HepG2 (cell line): ENCODE data around the gene NFS1. TPM values are rescaled to one million over a fixed set of nuclear protein-coding genes. Genes with fewer than 3 reads are reported as not detected.
A peak's percentile ranks its signal among the peaks of the same experiment; 100 is the strongest.

Experiments
- FOXO4 ChIP-seq: sonication (generic); formaldehyde crosslinking; conservative IDR thresholded peaks from 2 replicates; pipeline ENCODE4 v1.8.1; 2023; ENCODE audit warnings: missing genetic modification reagents
- HMGXB4 ChIP-seq, 2 experiments: sonication (generic) in 1 of 2; formaldehyde crosslinking in 1 of 2; IDR thresholded peaks; 2 replicates each; pipeline versions ENCODE4 v1.4.0 to v1.6.1; 2018 to 2020; ENCODE audit warnings: missing genetic modification reagents in 2 of 2, borderline replicate concordance in 1 of 2, low read depth in 1 of 2, mild to moderate bottlenecking in 1 of 2, missing biosample characterization in 1 of 2
- HOXA5 ChIP-seq: sonication (generic); formaldehyde crosslinking; IDR thresholded peaks from 2 replicates; pipeline ENCODE4 v1.4.0; 2020; ENCODE audit warnings: missing genetic modification reagents
- KAT8 ChIP-seq: IDR thresholded peaks from 2 replicates; pipeline ENCODE4 v1.6.1; 2016; ENCODE audit warnings: missing genetic modification reagents, missing compliant biosample characterization
- KLF11 ChIP-seq: IDR thresholded peaks from 2 replicates; pipeline ENCODE4 v1.6.1; 2016; ENCODE audit warnings: missing compliant biosample characterization
- LCORL ChIP-seq, 2 experiments: fragments of 450-650 bp in 1 of 2; sonication (generic) in 1 of 2; formaldehyde crosslinking in 1 of 2; IDR thresholded peaks; 2 replicates each; pipeline versions ENCODE4 v1.5.0 to v1.6.1; 2017 to 2020; ENCODE audit warnings: antibody characterized with exemption in 1 of 2, missing genetic modification reagents in 1 of 2
- MED8 ChIP-seq: sonication (generic); formaldehyde crosslinking; IDR thresholded peaks from 2 replicates; pipeline ENCODE4 v1.8.1; 2023; ENCODE audit warnings: mild to moderate bottlenecking, missing genetic modification reagents; ENCODE audit not compliant: insufficient replicate concordance
- NCOA5 ChIP-seq: sonication (generic); formaldehyde crosslinking; IDR thresholded peaks from 2 replicates; pipeline ENCODE4 v1.4.0; 2020; ENCODE audit warnings: missing genetic modification reagents
- NFKB2 ChIP-seq: sonication (generic); formaldehyde crosslinking; IDR thresholded peaks from 2 replicates; pipeline ENCODE4 v1.4.0; 2020; ENCODE audit warnings: missing genetic modification reagents, borderline replicate concordance
- RBM39 ChIP-seq: fragments of 200-400 bp; formaldehyde crosslinking; IDR thresholded peaks from one replicate; pipeline ENCODE4 v1.6.1; 2018; ENCODE audit warnings: antibody characterized with exemption, mild to moderate bottlenecking, low read depth, low read length; ENCODE audit not compliant: poor library complexity, severe bottlenecking
- SMAD1 ChIP-seq: sonication (generic); formaldehyde crosslinking; IDR thresholded peaks from 2 replicates; pipeline ENCODE4 v1.4.0; 2020; ENCODE audit warnings: missing genetic modification reagents, low read depth, mild to moderate bottlenecking, borderline replicate concordance
- SNRNP70 ChIP-seq: fragments of 200-400 bp; formaldehyde crosslinking; IDR thresholded peaks from 2 replicates; pipeline ENCODE4 v1.6.1; 2017; ENCODE audit warnings: mild to moderate bottlenecking, low read depth, low read length, moderate library complexity
- SRF ChIP-seq: IDR thresholded peaks from 2 replicates; pipeline ENCODE4 v1.6.1; 2011; ENCODE audit warnings: mild to moderate bottlenecking, low read depth, low read length, moderate library complexity
- TCF7 ChIP-seq: sonication (generic); IDR thresholded peaks from 2 replicates; pipeline ENCODE4 v1.6.1; 2016; ENCODE audit warnings: antibody characterized with exemption, low read depth
- TRAFD1 ChIP-seq: sonication (generic); formaldehyde crosslinking; IDR thresholded peaks from 2 replicates; pipeline ENCODE4 v1.5.1; 2020; ENCODE audit warnings: missing genetic modification reagents, mild to moderate bottlenecking, borderline replicate concordance
- ZIK1 ChIP-seq: sonication (generic); formaldehyde crosslinking; IDR thresholded peaks from 2 replicates; pipeline ENCODE4 v1.5.0; 2020; ENCODE audit warnings: mild to moderate bottlenecking, low read depth, missing genetic modification reagents, borderline replicate concordance
- ZNF17 ChIP-seq: sonication (generic); formaldehyde crosslinking; IDR thresholded peaks from 2 replicates; pipeline ENCODE4 v1.5.0; 2020; ENCODE audit warnings: mild to moderate bottlenecking, missing genetic modification reagents
- ZNF224 ChIP-seq: sonication (generic); formaldehyde crosslinking; IDR thresholded peaks from 2 replicates; pipeline ENCODE4 v1.5.0; 2020; ENCODE audit warnings: mild to moderate bottlenecking, missing genetic modification reagents
- ZNF274 ChIP-seq: sonication (generic); formaldehyde crosslinking; IDR thresholded peaks from 2 replicates; pipeline ENCODE4 v1.5.1; 2020; ENCODE audit warnings: mild to moderate bottlenecking, missing genetic modification reagents
- ZNF382 ChIP-seq: sonication (generic); formaldehyde crosslinking; IDR thresholded peaks from 2 replicates; pipeline ENCODE4 v1.5.0; 2020; ENCODE audit warnings: missing genetic modification reagents, mild to moderate bottlenecking, borderline replicate concordance
- ZNF441 ChIP-seq: sonication (generic); formaldehyde crosslinking; IDR thresholded peaks from 2 replicates; pipeline ENCODE4 v1.7.0; 2021; ENCODE audit warnings: missing genetic modification reagents, borderline replicate concordance
- ZNF567 ChIP-seq: sonication (generic); formaldehyde crosslinking; IDR thresholded peaks from 2 replicates; pipeline ENCODE4 v1.8.1; 2023; ENCODE audit warnings: mild to moderate bottlenecking, missing genetic modification reagents, borderline replicate concordance
- ZNF816 ChIP-seq: sonication (generic); formaldehyde crosslinking; IDR thresholded peaks from 2 replicates; pipeline ENCODE4 v1.8.0; 2022; ENCODE audit warnings: missing genetic modification reagents, mild to moderate bottlenecking, borderline replicate concordance
- polyA plus RNA-seq, 8 experiments: library from polyadenylated mRNA; depleted of rRNA in 3 of 8; stranded (reverse) in 7 of 8; unstranded in 1 of 8; fragments of >200 nt; fragmentation: Illumina TruSeq in 4 of 8; extraction: Trizol in 4 of 8; gene quantifications; 2 replicates each; pipeline versions ENCODE4 v1.2.1 to v1.2.3, GENCODE V29; 2011 to 2016; ENCODE audit warnings: low read depth in 4 of 8, missing spikeins in 1 of 8, mixed read lengths in 1 of 8; ENCODE audit not compliant: insufficient read depth in 1 of 8
- total RNA-seq, 5 experiments: library from RNA; depleted of rRNA; stranded (reverse); fragments of >200 nt; fragmentation: Illumina TruSeq; extraction: Trizol; gene quantifications; 2 replicates each; pipeline ENCODE4 v1.2.3, GENCODE V29; 2016; ENCODE audit warnings: low read depth in 1 of 5
- TF ChIP-seq, protein P1 (sequence below): sonication (generic); formaldehyde crosslinking; IDR thresholded peaks from 2 replicates; pipeline ENCODE4 v1.4.0; 2020; ENCODE audit warnings: mild to moderate bottlenecking, missing genetic modification reagents

Gene NFS1
- total and polyA plus RNA-seq, 2 of the 13 experiments (the other 11 are each of a cell fraction or from before 2014, with no cell fraction given) = 65.9 to 88.1 TPM

DNA sequence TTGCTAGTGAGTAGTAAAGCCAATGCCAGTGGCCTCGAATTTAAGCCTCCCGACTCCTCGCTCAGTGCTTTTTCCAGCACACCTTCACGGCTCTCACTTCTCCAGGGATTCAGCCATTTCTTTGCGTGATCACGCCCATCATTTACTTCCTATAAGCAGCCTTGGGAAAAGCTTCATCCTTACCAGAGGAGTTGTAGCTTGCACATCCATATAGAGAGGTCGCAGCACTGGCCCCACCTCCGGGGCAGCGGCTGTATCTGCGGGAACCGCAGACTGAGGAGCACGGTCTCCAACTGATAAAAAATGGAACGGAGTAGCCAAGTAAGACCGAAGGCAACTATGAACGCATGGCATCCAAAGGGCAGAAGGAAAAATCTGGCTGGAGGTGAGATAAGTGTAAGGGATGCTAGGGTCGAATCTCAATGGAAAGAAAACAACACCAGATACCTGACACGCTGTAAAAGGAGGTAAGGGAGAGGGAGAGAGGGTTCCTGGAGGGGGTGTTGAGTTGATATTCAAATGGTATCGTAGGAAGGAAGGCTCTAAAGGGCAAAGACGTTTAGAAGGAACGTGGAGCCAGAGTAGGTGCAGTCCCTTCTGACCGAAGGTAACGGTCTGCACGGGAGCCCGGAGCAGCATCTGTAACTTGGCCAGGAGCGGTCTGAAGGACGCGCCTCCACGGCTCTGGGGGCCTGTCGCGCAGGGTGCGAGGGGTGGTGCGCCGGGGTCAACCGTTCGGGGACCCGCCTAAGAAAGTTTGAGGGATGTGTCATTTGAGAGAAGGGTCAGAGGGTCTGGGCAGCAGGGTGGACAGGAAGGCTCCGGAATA, 640 bp downstream of the NFS1 start (continued):
- TF ChIP-seq TRAFD1 (CRISPR knock-in tag) (no peak), ZNF382 (CRISPR knock-in tag) (no peak), KAT8 (no peak), ZIK1 (CRISPR knock-in tag) (no peak), LCORL (IDR thresholded peaks at IDR 0.05) (no peak), LCORL (CRISPR knock-in tag; IDR thresholded peaks at IDR 0.05) (peak; percentile 61), NFKB2 (CRISPR knock-in tag) (no peak; the same call in 1 of the 2 replicates), ZNF17 (CRISPR knock-in tag) (no peak), NCOA5 (CRISPR knock-in tag) (no peak), ZNF441 (CRISPR knock-in tag) (no peak), HOXA5 (CRISPR knock-in tag) (no peak), HMGXB4 (CRISPR knock-in tag; IDR thresholded peaks at IDR 0.05; ENCODE audit: borderline replicate concordance in 1 of 2, low read depth in 1 of 2) (no peak), ZNF224 (CRISPR knock-in tag) (no peak), SMAD1 (CRISPR knock-in tag) (no peak), KLF11 (no peak), TCF7 (no peak), ZNF816 (no peak), RBM39 (no peak), MED8 (CRISPR knock-in tag) (no peak), ZNF274 (CRISPR knock-in tag) (peak; percentile 7; the same call in 1 of the 2 replicates), FOXO4 (CRISPR knock-in tag) (0 out of 2 replicates have a peak, but pooled peaks have one; percentile 75), SNRNP70 (no peak), SRF (no peak), ZNF567 (no peak)
- TF ChIP-seq, protein P1, sequence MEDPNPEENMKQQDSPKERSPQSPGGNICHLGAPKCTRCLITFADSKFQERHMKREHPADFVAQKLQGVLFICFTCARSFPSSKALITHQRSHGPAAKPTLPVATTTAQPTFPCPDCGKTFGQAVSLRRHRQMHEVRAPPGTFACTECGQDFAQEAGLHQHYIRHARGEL (CRISPR knock-in tag) = no peak
